ENCODE results near the gene EMILIN3. TPM values are rescaled to one million over a fixed set of nuclear protein-coding genes. Genes with fewer than 3 reads are reported as not detected.

EMILIN3 gene
- total RNA-seq, 2 experiments from 2014 or later, result not detected

DNA sequence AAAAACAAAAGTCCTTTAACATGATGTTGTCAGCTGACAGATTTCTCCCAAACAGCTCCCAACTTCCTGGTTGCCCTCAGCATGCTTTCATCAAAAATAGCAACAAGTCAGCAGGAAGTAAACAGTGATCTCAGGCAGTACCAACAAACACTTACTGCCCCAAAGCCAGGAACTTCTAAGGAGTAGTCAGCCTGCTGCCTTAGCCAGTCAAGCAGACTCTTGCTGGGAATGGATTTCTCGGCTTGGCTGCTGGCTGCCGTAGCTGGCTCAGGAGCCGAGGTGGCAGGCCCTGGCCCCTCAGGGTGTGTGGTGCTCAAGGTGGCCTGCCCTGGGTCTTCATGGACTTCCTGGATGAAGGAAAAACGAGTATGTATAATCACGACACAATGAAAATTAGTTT lies 46.6 kb upstream of the EMILIN3 start:
- no peak overlapping the region for H3K4me3 ChIP-seq (ENCODE audit: low read depth, low read length, poor library complexity, severe bottlenecking)
- DNase-seq (ENCODE audit: low spot score), result no peak
- peaks cover 5% of the 10 kb centered on the region for H3K4me1 ChIP-seq (ENCODE audit: insufficient read depth, low read length, poor library complexity, severe bottlenecking)
- no peaks in the 10 kb centered on the region for H3K9me2 ChIP-seq (ENCODE audit: insufficient read depth, low read length)
- H3K79me2 ChIP-seq (ENCODE audit: insufficient read depth, low read depth, low read length), result no peaks in the 10 kb centered on the region
- TF ChIP-seq CTCF (conservative IDR thresholded peaks at IDR 0.05; ENCODE audit: low read length) (no peak), EZH2phosphoT487 (IDR thresholded peaks at IDR 0.05; ENCODE audit: borderline replicate concordance, low read depth, low read length) (no peak)
- POLR2A ChIA-PET, result no interaction called here
- peaks cover 60% of the 10 kb centered on the region for H3K36me3 ChIP-seq (ENCODE audit: insufficient read depth, low read length)
- no peaks in the 10 kb centered on the region for H4K20me1 ChIP-seq (ENCODE audit: insufficient read depth, low read length)
- BruUV-seq (replicated peaks), result no TSS peak
- H2AFZ ChIP-seq (ENCODE audit: low read length), result no peak overlapping the region
- H3K4me2 ChIP-seq (ENCODE audit: low read length), result no peak overlapping the region
- intact Hi-C loops (cut with micrococcal nuclease; ENCODE audit: unreplicated experiment), result no loop called here
- CTCF ChIA-PET (ENCODE audit: unreplicated experiment), result no interaction called here
- H3K9me3 ChIP-seq (ENCODE audit: low read length), result no peaks in the 10 kb centered on the region
- H3K27ac ChIP-seq (ENCODE audit: low read depth, low read length, poor library complexity, severe bottlenecking), result no peak overlapping the region

DNA sequence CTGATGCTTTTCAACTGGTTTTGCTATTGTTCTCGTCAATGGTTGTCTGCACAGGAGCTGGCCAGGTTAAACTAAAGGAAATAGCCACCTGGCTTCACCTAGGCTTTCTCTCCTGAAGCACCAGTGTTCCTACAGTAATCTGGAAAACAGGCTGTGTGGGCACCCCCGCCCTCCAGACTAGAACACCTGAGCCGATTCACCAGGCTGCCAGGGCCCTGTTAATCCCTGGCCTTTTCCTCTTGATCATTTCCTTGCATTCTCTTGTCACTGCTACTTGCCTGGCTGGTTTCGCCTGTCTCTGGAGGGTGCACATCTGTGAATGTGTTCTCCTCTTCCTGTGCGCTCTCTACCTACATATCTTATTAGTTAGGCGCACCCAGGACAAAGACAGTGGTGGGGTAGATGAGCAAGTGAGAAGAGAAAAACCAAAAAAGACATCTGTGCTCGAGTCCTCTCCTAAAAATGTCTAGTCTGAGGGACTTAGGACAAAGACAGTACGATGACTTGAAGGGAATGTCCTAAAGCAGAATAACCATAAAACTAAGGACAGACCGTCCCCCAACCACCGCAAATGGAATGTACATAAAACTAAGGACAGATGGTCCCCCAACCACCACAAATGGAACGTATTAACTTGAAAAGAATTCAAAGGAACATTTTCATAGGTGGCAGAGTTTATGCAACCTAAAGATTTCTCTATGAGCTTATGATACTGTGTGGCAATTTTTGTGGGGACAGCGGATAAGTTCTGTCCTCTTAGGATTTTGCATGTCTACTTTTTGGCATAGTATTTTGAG lies 45.9 kb upstream of the EMILIN3 start:
- TF ChIP-seq EZH2phosphoT487 (IDR thresholded peaks at IDR 0.05; ENCODE audit: borderline replicate concordance, low read depth, low read length), result no peak
- no peak for TF ChIP-seq CTCF (conservative IDR thresholded peaks at IDR 0.05; ENCODE audit: low read length)
- intact Hi-C loops (cut with micrococcal nuclease; ENCODE audit: unreplicated experiment), result no loop called here
- H3K4me3 ChIP-seq (ENCODE audit: low read depth, low read length, poor library complexity, severe bottlenecking), result no peak overlapping the region
- ChIA-PET CTCF (ENCODE audit: unreplicated experiment) (no interaction called here), POLR2A (no interaction called here)
- H3K79me2 ChIP-seq (ENCODE audit: insufficient read depth, low read depth, low read length), result no peaks in the 10 kb centered on the region
- no peak overlapping the region for H2AFZ ChIP-seq (ENCODE audit: low read length)
- BruUV-seq (replicated peaks), result no TSS peak
- peaks cover 5% of the 10 kb centered on the region for H3K4me1 ChIP-seq (ENCODE audit: insufficient read depth, low read length, poor library complexity, severe bottlenecking)
- H3K36me3 ChIP-seq (ENCODE audit: insufficient read depth, low read length), result peaks cover 62% of the 10 kb centered on the region
- H3K4me2 ChIP-seq (ENCODE audit: low read length), result no peak overlapping the region
- H4K20me1 ChIP-seq (ENCODE audit: insufficient read depth, low read length), result no peaks in the 10 kb centered on the region
- no peak overlapping the region for H3K27ac ChIP-seq (ENCODE audit: low read depth, low read length, poor library complexity, severe bottlenecking)
- no peak for DNase-seq (ENCODE audit: low spot score)
- no peaks in the 10 kb centered on the region for H3K9me2 ChIP-seq (ENCODE audit: insufficient read depth, low read length)
- H3K9me3 ChIP-seq (ENCODE audit: low read length), result no peaks in the 10 kb centered on the region

- intact Hi-C loops (cut with micrococcal nuclease; ENCODE audit: unreplicated experiment), result no loop called here
- peaks cover 71% of the 10 kb centered on the region for H3K36me3 ChIP-seq (ENCODE audit: insufficient read depth, low read length)
- ChIA-PET POLR2A (no interaction called here), CTCF (ENCODE audit: unreplicated experiment) (interaction anchor here (1.2 kb wide), 1 partner anchor 9 kb away, joined by 4 read pairs; no protein-coding TSS in a partner anchor)
- TF ChIP-seq CTCF (conservative IDR thresholded peaks at IDR 0.05; ENCODE audit: low read length) (peak; percentile 80), EZH2phosphoT487 (IDR thresholded peaks at IDR 0.05; ENCODE audit: borderline replicate concordance, low read depth, low read length) (no peak)
- no peak overlapping the region for H3K4me2 ChIP-seq (ENCODE audit: low read length)
- no peak overlapping the region for H3K4me3 ChIP-seq (ENCODE audit: low read depth, low read length, poor library complexity, severe bottlenecking)
- H2AFZ ChIP-seq (ENCODE audit: low read length), result no peak overlapping the region
- no peaks in the 10 kb centered on the region for H3K9me2 ChIP-seq (ENCODE audit: insufficient read depth, low read length)
- no peaks in the 10 kb centered on the region for H3K79me2 ChIP-seq (ENCODE audit: insufficient read depth, low read depth, low read length)
- peak; percentile 50 for DNase-seq (ENCODE audit: low spot score)
- no peaks in the 10 kb centered on the region for H3K9me3 ChIP-seq (ENCODE audit: low read length)
- BruUV-seq (replicated peaks), result no TSS peak
- no peaks in the 10 kb centered on the region for H4K20me1 ChIP-seq (ENCODE audit: insufficient read depth, low read length)
- peaks cover 5% of the 10 kb centered on the region for H3K4me1 ChIP-seq (ENCODE audit: insufficient read depth, low read length, poor library complexity, severe bottlenecking)
- H3K27ac ChIP-seq (ENCODE audit: low read depth, low read length, poor library complexity, severe bottlenecking), result no peak overlapping the region
Observed at GRCh38 chr20:41411391-41411847, 44.8 kb upstream of the EMILIN3 start.
